Activated CD4-positive, alpha-beta memory T cell treated with anti-CD3 and anti-CD28 coated beads, Interleukin-2, amount 10 ng/mL, durations not matched to agents 7 days and 5 days (primary cell): ENCODE measurements around the gene TAS2R31. TPM values are rescaled to one million over a fixed set of nuclear protein-coding genes. Genes with fewer than 3 reads are reported as not detected.
A peak's percentile ranks its signal among the peaks of the same experiment; 100 is the strongest.

Experiments used
- CTCF ChIA-PET: fragments of 350-600 bp; sonication (Branson Sonifier 250); formaldehyde crosslinking; loops from one replicate; lab custom pipeline; 2021; ENCODE audit warnings: antibody characterized with exemption, inconsistent platforms; lab: Charles Lee
- POLR2A ChIA-PET: fragments of 350-600 bp; sonication (Branson Sonifier 250); formaldehyde crosslinking; loops from one replicate; lab custom pipeline; 2021; ENCODE audit warnings: antibody characterized with exemption; lab: Charles Lee
- DNase-seq: peaks from one replicate; pipeline ENCODE4 v3.0.0-alpha.2; 2020
- H3K27ac Mint-ChIP-seq: one replicate; pipeline ENCODE4 v1.8.0; 2021; ENCODE audit warnings: mild to moderate bottlenecking, mixed read lengths
- H3K27me3 Mint-ChIP-seq: one replicate; pipeline ENCODE4 v1.8.0; 2021; ENCODE audit warnings: mixed read lengths
- H3K36me3 Mint-ChIP-seq: one replicate; pipeline ENCODE4 v1.8.0; 2021; ENCODE audit warnings: low read depth, mixed read lengths
- H3K4me1 Mint-ChIP-seq: one replicate; pipeline ENCODE4 v1.8.0; 2021; ENCODE audit warnings: mixed read lengths
- H3K4me3 Mint-ChIP-seq: one replicate; pipeline ENCODE4 v1.8.0; 2021; ENCODE audit warnings: mild to moderate bottlenecking, mixed read lengths
- H3K9me3 Mint-ChIP-seq: one replicate; pipeline ENCODE4 v1.8.0; 2021; ENCODE audit warnings: mixed read lengths
- total RNA-seq, 2 experiments: library from RNA; stranded (reverse); gene quantifications; one replicate each; pipeline ENCODE4 v1.2.3, GENCODE V29; 2021

Gene TAS2R31
- total RNA-seq, 2 experiments from 2014 or later, result 1.7 to 1.9 TPM

DNA sequence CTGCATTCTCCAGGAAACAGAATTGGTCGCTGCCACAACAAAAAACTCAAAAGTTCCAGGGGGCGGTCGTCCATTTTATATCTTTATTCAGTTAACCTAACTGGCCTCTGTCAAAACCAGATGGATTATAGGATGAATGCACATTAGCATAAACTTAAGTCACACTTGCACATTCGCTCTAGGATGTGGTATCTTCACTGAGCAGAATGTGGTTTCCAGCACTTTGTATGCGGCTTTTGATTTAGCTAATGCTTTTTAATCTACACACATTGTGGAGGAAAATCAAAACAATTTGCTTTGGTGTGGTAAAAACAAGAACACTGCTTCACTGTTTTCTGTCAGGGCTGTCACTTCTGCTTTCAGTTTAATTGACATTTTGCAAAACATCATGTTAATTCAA, 49.0 kb downstream of the TAS2R31 start:
- Mint-ChIP-seq H3K36me3 (peaks cover 4% of the 10 kb centered on the region), H3K4me3 (no peak overlapping the region), H3K27me3 (peaks cover 33% of the 10 kb centered on the region), H3K4me1 (peaks cover 18% of the 10 kb centered on the region), H3K27ac (no peak overlapping the region), H3K9me3 (no peaks in the 10 kb centered on the region)
- ChIA-PET CTCF (no interaction called here), POLR2A (interaction anchor here (1.7 kb wide), 1 partner anchor 189 kb away, joined by 6 read pairs; the partner anchor contains the start of gene SMIM10L1)
- peak; percentile 55 for DNase-seq

Other genes starting within 250 kb of the TAS2R31 start
- gene TAS2R7, start 228.8 kb downstream of the TAS2R31 start, total RNA-seq, result not detected
- gene TAS2R8, start 224.1 kb downstream of the TAS2R31 start, total RNA-seq, result not detected
- not detected for gene TAS2R9, start 221.2 kb downstream of the TAS2R31 start, total RNA-seq
- gene TAS2R10, start 205.0 kb downstream of the TAS2R31 start, total RNA-seq, result under 1 TPM; 0.30 to 0.35 TPM
- gene PRR4, start 181.9 kb downstream of the TAS2R31 start, total RNA-seq, result under 1 TPM; 0.68 to 0.98 TPM
- 10 to 100 TPM in 1 of 2 experiments, 1 to 10 TPM in 1; 9.7 to 10.8 TPM for gene PRH1, start 147.2 kb downstream of the TAS2R31 start, total RNA-seq
- gene TAS2R13, start 121.8 kb downstream of the TAS2R31 start, total RNA-seq, result under 1 TPM; 0.23 to 0.25 TPM
- gene PRH2, start 102.2 kb downstream of the TAS2R31 start, total RNA-seq, result not detected
- gene TAS2R14, start 92.1 kb downstream of the TAS2R31 start, total RNA-seq, result 1 to 10 TPM; 1.2 to 1.3 TPM
- under 1 TPM; 0.25 to 0.73 TPM for gene TAS2R50, start 44.5 kb downstream of the TAS2R31 start, total RNA-seq
- under 1 TPM; 0.50 to 0.78 TPM for gene TAS2R20, start 33.1 kb downstream of the TAS2R31 start, total RNA-seq
- 1 to 10 TPM; 1.1 to 1.3 TPM for gene TAS2R19, start 8.8 kb downstream of the TAS2R31 start, total RNA-seq
- under 1 TPM; 0.43 to 0.95 TPM for gene TAS2R46, start 30.9 kb upstream of the TAS2R31 start, total RNA-seq
- under 1 TPM; 0.55 to 0.63 TPM for gene TAS2R43, start 60.9 kb upstream of the TAS2R31 start, total RNA-seq
- gene TAS2R30, start 103.2 kb upstream of the TAS2R31 start, total RNA-seq, result 1 to 10 TPM; 1.6 to 1.7 TPM
- gene SMIM10L1, start 139.8 kb upstream of the TAS2R31 start, total RNA-seq, result 1 to 10 TPM; 8.3 TPM
- gene TAS2R42, start 155.5 kb upstream of the TAS2R31 start, total RNA-seq, result not detected
- gene PRB3, start 238.3 kb upstream of the TAS2R31 start, total RNA-seq, result not detected